Panc1 (cell line): ENCODE measurements around the gene AFG3L2.

Source experiments
- TCF7L2 ChIP-seq: IDR thresholded peaks from 2 replicates; pipeline ENCODE4 v1.6.1; 2011; ENCODE audit warnings: mild to moderate bottlenecking, low read depth, low read length, inconsistent platforms
- TF ChIP-seq, protein P1 (sequence below): fragments of 450-650 bp; IDR thresholded peaks from 2 replicates; pipeline ENCODE4 v1.5.1; 2017; ENCODE audit warnings: mild to moderate bottlenecking
- TF ChIP-seq, protein P2 (sequence below), 2 experiments: IDR thresholded peaks; 2 replicates each; pipeline ENCODE4 v1.6.1; 2011 to 2012; ENCODE audit warnings: low read depth in 2 of 2, control low read depth in 1 of 2, low read length in 1 of 2, mild to moderate bottlenecking in 1 of 2, moderate library complexity in 1 of 2; ENCODE audit not compliant: insufficient read depth in 1 of 2

DNA sequence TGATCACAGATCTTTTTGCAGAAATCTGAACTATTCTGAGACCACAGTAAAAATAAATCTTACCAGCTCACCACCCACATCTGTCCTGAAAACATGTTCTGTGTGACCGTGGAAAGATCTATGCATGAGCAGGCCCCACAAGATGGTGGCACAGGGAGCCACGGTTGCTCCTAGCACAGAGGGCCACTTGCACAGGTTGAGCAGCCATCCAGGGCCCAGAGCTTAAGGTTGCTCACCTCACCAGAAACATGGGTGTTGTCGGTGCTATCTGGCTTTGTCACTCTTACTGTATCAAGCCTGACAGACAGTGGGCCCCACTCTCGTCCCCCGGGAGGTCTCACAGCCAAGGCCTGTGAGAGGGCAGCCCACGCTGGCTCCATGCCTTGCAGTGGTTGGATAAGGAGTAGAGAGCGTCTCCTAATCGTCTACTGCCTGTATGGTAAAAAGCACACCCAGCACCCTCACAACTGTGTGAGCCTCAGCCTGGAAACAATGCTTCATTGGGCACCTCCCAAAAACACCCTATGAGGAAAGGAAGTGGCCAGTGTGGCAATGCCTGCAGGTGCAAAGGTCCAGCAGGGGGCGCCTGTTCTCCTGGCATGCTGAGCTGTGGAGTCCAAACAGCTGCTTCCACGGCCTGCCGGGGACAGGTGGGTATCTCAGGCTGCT lies 49.4 kb downstream of the AFG3L2 start:
- no peak for TF ChIP-seq TCF7L2
- TF ChIP-seq, protein P1, sequence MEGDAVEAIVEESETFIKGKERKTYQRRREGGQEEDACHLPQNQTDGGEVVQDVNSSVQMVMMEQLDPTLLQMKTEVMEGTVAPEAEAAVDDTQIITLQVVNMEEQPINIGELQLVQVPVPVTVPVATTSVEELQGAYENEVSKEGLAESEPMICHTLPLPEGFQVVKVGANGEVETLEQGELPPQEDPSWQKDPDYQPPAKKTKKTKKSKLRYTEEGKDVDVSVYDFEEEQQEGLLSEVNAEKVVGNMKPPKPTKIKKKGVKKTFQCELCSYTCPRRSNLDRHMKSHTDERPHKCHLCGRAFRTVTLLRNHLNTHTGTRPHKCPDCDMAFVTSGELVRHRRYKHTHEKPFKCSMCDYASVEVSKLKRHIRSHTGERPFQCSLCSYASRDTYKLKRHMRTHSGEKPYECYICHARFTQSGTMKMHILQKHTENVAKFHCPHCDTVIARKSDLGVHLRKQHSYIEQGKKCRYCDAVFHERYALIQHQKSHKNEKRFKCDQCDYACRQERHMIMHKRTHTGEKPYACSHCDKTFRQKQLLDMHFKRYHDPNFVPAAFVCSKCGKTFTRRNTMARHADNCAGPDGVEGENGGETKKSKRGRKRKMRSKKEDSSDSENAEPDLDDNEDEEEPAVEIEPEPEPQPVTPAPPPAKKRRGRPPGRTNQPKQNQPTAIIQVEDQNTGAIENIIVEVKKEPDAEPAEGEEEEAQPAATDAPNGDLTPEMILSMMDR, result peak; percentile 96
- TF ChIP-seq, protein P2, sequence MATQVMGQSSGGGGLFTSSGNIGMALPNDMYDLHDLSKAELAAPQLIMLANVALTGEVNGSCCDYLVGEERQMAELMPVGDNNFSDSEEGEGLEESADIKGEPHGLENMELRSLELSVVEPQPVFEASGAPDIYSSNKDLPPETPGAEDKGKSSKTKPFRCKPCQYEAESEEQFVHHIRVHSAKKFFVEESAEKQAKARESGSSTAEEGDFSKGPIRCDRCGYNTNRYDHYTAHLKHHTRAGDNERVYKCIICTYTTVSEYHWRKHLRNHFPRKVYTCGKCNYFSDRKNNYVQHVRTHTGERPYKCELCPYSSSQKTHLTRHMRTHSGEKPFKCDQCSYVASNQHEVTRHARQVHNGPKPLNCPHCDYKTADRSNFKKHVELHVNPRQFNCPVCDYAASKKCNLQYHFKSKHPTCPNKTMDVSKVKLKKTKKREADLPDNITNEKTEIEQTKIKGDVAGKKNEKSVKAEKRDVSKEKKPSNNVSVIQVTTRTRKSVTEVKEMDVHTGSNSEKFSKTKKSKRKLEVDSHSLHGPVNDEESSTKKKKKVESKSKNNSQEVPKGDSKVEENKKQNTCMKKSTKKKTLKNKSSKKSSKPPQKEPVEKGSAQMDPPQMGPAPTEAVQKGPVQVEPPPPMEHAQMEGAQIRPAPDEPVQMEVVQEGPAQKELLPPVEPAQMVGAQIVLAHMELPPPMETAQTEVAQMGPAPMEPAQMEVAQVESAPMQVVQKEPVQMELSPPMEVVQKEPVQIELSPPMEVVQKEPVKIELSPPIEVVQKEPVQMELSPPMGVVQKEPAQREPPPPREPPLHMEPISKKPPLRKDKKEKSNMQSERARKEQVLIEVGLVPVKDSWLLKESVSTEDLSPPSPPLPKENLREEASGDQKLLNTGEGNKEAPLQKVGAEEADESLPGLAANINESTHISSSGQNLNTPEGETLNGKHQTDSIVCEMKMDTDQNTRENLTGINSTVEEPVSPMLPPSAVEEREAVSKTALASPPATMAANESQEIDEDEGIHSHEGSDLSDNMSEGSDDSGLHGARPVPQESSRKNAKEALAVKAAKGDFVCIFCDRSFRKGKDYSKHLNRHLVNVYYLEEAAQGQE (IDR thresholded peaks at IDR 0.05; ENCODE audit: insufficient read depth in 1 of 2, low read depth in 2 of 2, low read length in 1 of 2), result no peak
